Breast epithelium (tissue), 3 donors: ENCODE measurements around the gene ASIP.

Experiments
- CTCF ChIP-seq, 3 donors: fragments of 450-650 bp; IDR thresholded peaks; one replicate each; pipeline ENCODE4 v1.5.1; 2016 to 2017; ENCODE audit warnings: antibody characterized with exemption in 3 of 3, mild to moderate bottlenecking in 3 of 3, moderate library complexity in 3 of 3
- POLR2A ChIP-seq: fragments of 450-650 bp; IDR thresholded peaks from one replicate; pipeline ENCODE4 v1.6.1; 2016; ENCODE audit warnings: antibody characterized with exemption, mild to moderate bottlenecking, moderate library complexity

- TF ChIP-seq CTCF (IDR thresholded peaks at IDR 0.05) (no peak), POLR2A (no peak)
Observed at GRCh38 chr20:34283844-34284243, 42.6 kb downstream of the ASIP start.
